Measurements from ENCODE around the gene NRXN2. TPM values are rescaled to one million over a fixed set of nuclear protein-coding genes. Genes with fewer than 3 reads are reported as not detected.
A peak's percentile ranks its signal among the peaks of the same experiment; 100 is the strongest.

The NRXN2 gene
- polyA plus RNA-seq, 3 donors = 0.07 TPM; not detected in 2

- Histone ChIP-seq H2AFZ (ENCODE audit: insufficient read depth, low read depth, low read length, poor library complexity, severe bottlenecking) (peak overlapping the region; percentile 47), H3K9me3 (replicated peaks in 1 of 2; ENCODE audit: control insufficient read depth in 1 of 2, insufficient read depth in 1 of 2, low read length in 2 of 2) (no peaks in the 10 kb centered on the region), H3K27me3 (ENCODE audit: control insufficient read depth in 2 of 2, insufficient read depth in 2 of 2, low read length in 2 of 2) (no peaks in the 10 kb centered on the region), H3K4me1 (ENCODE audit: control insufficient read depth in 1 of 2, insufficient read depth in 2 of 2, low read length in 2 of 2) (peaks cover 31 to 38% of the 10 kb centered on the region in 2 donors), H3K36me3 (replicated peaks in 1 of 2; ENCODE audit: control insufficient read depth in 1 of 2, insufficient read depth in 2 of 2, low read length in 2 of 2) (no peaks in the 10 kb centered on the region), H3K27ac (ENCODE audit: low read depth in 1 of 2, low read length in 2 of 2) (no peak overlapping the region), H3K4me2 (replicated peaks; ENCODE audit: extremely low read depth, low read length, poor library complexity, severe bottlenecking) (peak overlapping the region; percentile 2), H3K4me3 (replicated peaks in 1 of 3; ENCODE audit: low read depth in 2 of 3, low read length in 3 of 3) (no peak overlapping the region), H4K20me1 (ENCODE audit: insufficient read depth, low read length) (no peaks in the 10 kb centered on the region), H3K79me2 (ENCODE audit: insufficient read depth, low read length) (no peaks in the 10 kb centered on the region), H3K9ac (ENCODE audit: insufficient read depth, low read length, poor library complexity, severe bottlenecking) (peak overlapping the region; percentile 2)
- no peak for DNase-seq
- Mint-ChIP-seq H3K27ac (peak overlapping the region in 2 of 7 donors; percentile 15 to 21), H3K4me3 (peak overlapping the region in 1 of 2 donors; percentile 71), H3K4me1 (peaks cover 47% of the 10 kb centered on the region), H3K27me3 (ENCODE audit: low read depth in 3 of 3) (peaks cover 1 to 12% (median 11%) of the 10 kb centered on the region in 3 donors), H3K36me3 (no peaks in the 10 kb centered on the region), H3K9me3 (no peaks in the 10 kb centered on the region)
- no peak for TF ChIP-seq CTCF (IDR thresholded peaks at IDR 0.05)
- intact Hi-C loops (cut with micrococcal nuclease) = no loop called here
- no CpG with 5 or more reads among the region's 2 CpGs for WGBS (ENCODE audit: insufficient coverage)
These were observed 46.8 kb downstream of the NRXN2 start for GRCh38 chr11:64676261-64676615.

- peaks cover 53% of the 10 kb centered on the region for H3K4me1 Mint-ChIP-seq
- Histone ChIP-seq H3K9ac (ENCODE audit: insufficient read depth, low read length, poor library complexity, severe bottlenecking) (peak overlapping the region; percentile 2), H2AFZ (ENCODE audit: insufficient read depth, low read depth, low read length, poor library complexity, severe bottlenecking) (peak overlapping the region; percentile 47), H3K9me3 (replicated peaks in 1 of 2; ENCODE audit: control insufficient read depth in 1 of 2, insufficient read depth in 1 of 2, low read length in 2 of 2) (no peaks in the 10 kb centered on the region), H4K20me1 (ENCODE audit: insufficient read depth, low read length) (no peaks in the 10 kb centered on the region), H3K4me3 (replicated peaks in 1 of 3; ENCODE audit: low read depth in 2 of 3, low read length in 3 of 3) (peak overlapping the region in 1 of 3 experiments; percentile 13), H3K27ac (ENCODE audit: low read depth in 1 of 2, low read length in 2 of 2) (peak overlapping the region; percentile 10 to 22), H3K4me2 (replicated peaks; ENCODE audit: extremely low read depth, low read length, poor library complexity, severe bottlenecking) (peak overlapping the region; percentile 12), H3K79me2 (ENCODE audit: insufficient read depth, low read length) (no peaks in the 10 kb centered on the region), H3K4me1 (ENCODE audit: control insufficient read depth in 1 of 2, insufficient read depth in 2 of 2, low read length in 2 of 2) (peaks cover 36 to 44% of the 10 kb centered on the region in 2 donors), H3K36me3 (replicated peaks in 1 of 2; ENCODE audit: control insufficient read depth in 1 of 2, insufficient read depth in 2 of 2, low read length in 2 of 2) (no peaks in the 10 kb centered on the region), H3K27me3 (ENCODE audit: control insufficient read depth in 2 of 2, insufficient read depth in 2 of 2, low read length in 2 of 2) (no peaks in the 10 kb centered on the region)
- no peaks in the 10 kb centered on the region for H3K9me3 Mint-ChIP-seq
- TF ChIP-seq CTCF (IDR thresholded peaks at IDR 0.05) = no peak
- peak; percentile 51 to 62 (median 56) for DNase-seq
- intact Hi-C loops (cut with micrococcal nuclease) = no loop called here
- no peaks in the 10 kb centered on the region for H3K36me3 Mint-ChIP-seq
- H3K27ac Mint-ChIP-seq = peak overlapping the region in 6 of 7 donors; percentile 0 to 78 (median 18)
- 70% methylated on average over 10 of the region's 19 CpGs for WGBS (ENCODE audit: insufficient coverage)
- H3K4me3 Mint-ChIP-seq = peak overlapping the region; percentile 63 to 71
- peaks cover 1 to 14% (median 12%) of the 10 kb centered on the region in 3 donors for H3K27me3 Mint-ChIP-seq (ENCODE audit: low read depth in 3 of 3)
These were observed 47.3 kb downstream of the NRXN2 start for GRCh38 chr11:64675450-64676260.
